Endothelial cell of umbilical vein (primary cell): ENCODE data around the gene SIPA1L3. TPM values are rescaled to one million over a fixed set of nuclear protein-coding genes. Genes with fewer than 3 reads are reported as not detected.

Experiments
- BruUV-seq: library from RNA; stranded (reverse); fragments of 400-500 nt; replicated peaks from 2 replicates; lab custom pipeline; 2021; lab: Mats Ljungman, UMichigan
- CTCF ChIA-PET: fragments of 300-600, 350-600 bp; sonication (Branson Sonifier 250); formaldehyde crosslinking; loops from one replicate; lab custom pipeline; 2021; ENCODE audit warnings: antibody characterized with exemption, inconsistent platforms; lab: Charles Lee
- POLR2A ChIA-PET: fragments of 300-600, 350-600 bp; sonication (Branson Sonifier 250); formaldehyde crosslinking; loops from one replicate; lab custom pipeline; 2021; ENCODE audit warnings: antibody characterized with exemption, inconsistent platforms; lab: Charles Lee
- DNase-seq: peaks from one replicate; pipeline ENCODE4 v3.0.0-alpha.2; 2011; ENCODE audit warnings: low read depth, low spot score
- FAIRE-seq: peaks from 2 replicates; lab custom pipeline; 2011; peaks lifted over from hg19 to GRCh38; lab: Jason Lieb, UNC
- H2AFZ ChIP-seq: 2 replicates; pipeline ENCODE4 v1.6.0; 2012; ENCODE audit warnings: low read depth, low read length, control low read depth, inconsistent platforms
- H3K27ac ChIP-seq: 2 replicates; pipeline ENCODE4 v1.5.1; 2011; ENCODE audit warnings: low read depth, mild to moderate bottlenecking, control low read depth, low read length, moderate library complexity; ENCODE audit not compliant: insufficient read depth
- H3K27me3 ChIP-seq, 2 experiments: 2 replicates each; pipeline versions ENCODE4 v1.6.0 to v1.6.1; 2011; ENCODE audit warnings: low read length in 2 of 2, mixed read lengths in 1 of 2; ENCODE audit not compliant: control insufficient read depth in 2 of 2, insufficient read depth in 2 of 2
- H3K36me3 ChIP-seq, 2 experiments: 2 replicates in 1 of 2; 3 replicates in 1 of 2; pipeline ENCODE4 v1.5.1; 2011; ENCODE audit warnings: low read length in 2 of 2, mild to moderate bottlenecking in 1 of 2, moderate library complexity in 1 of 2; ENCODE audit not compliant: control insufficient read depth in 2 of 2, insufficient read depth in 2 of 2; ENCODE audit errors: extremely low read depth in 1 of 2
- H3K4me1 ChIP-seq: 3 replicates; pipeline ENCODE4 v1.5.1; 2011; ENCODE audit warnings: mild to moderate bottlenecking, low read length; ENCODE audit not compliant: control insufficient read depth, insufficient read depth; ENCODE audit errors: extremely low read depth
- H3K4me2 ChIP-seq: 2 replicates; pipeline ENCODE4 v1.6.1; 2011; ENCODE audit warnings: low read length, control low read depth, mixed read lengths; ENCODE audit not compliant: insufficient read depth
- H3K4me3 ChIP-seq, 3 experiments: fragments of 200-600 bp in 1 of 3; sonication (generic), shearing (Covaris generic) in 1 of 3; replicated peaks in 1 of 3; 2 replicates each; pipeline ENCODE4 v1.5.1; 2011 to 2016; ENCODE audit warnings: control low read depth in 3 of 3, low read length in 3 of 3, mild to moderate bottlenecking in 2 of 3, inconsistent platforms in 1 of 3, low read depth in 1 of 3, moderate library complexity in 1 of 3; ENCODE audit not compliant: insufficient read depth in 1 of 3
- H3K79me2 ChIP-seq: 2 replicates; pipeline ENCODE4 v1.6.0; 2012; ENCODE audit warnings: low read length, inconsistent platforms; ENCODE audit not compliant: control insufficient read depth, insufficient read depth
- H3K9ac ChIP-seq: replicated peaks from 2 replicates; pipeline ENCODE3; 2011; ENCODE audit warnings: low read length, control low read depth; ENCODE audit not compliant: insufficient read depth; ENCODE audit errors: extremely low read depth
- H3K9me1 ChIP-seq: replicated peaks from 3 replicates; pipeline ENCODE4 v1.6.0; 2011; ENCODE audit warnings: mild to moderate bottlenecking, low read length; ENCODE audit not compliant: control insufficient read depth, insufficient read depth; ENCODE audit errors: extremely low read depth
- H3K9me3 ChIP-seq: replicated peaks from 2 replicates; pipeline ENCODE4 v1.5.1; 2012; ENCODE audit warnings: low read length, inconsistent platforms; ENCODE audit not compliant: control insufficient read depth, insufficient read depth
- H4K20me1 ChIP-seq: replicated peaks from 2 replicates; pipeline ENCODE3; 2011; ENCODE audit warnings: mild to moderate bottlenecking, low read length; ENCODE audit not compliant: control insufficient read depth, insufficient read depth; ENCODE audit errors: extremely low read depth
- EZH2 ChIP-seq: IDR thresholded peaks from 2 replicates; pipeline ENCODE4 v1.6.1; 2012; ENCODE audit warnings: borderline replicate concordance, low read depth, mild to moderate bottlenecking, moderate library complexity, low read length, inconsistent platforms; ENCODE audit not compliant: severe bottlenecking
- FOS ChIP-seq: IDR thresholded peaks from 2 replicates; pipeline ENCODE4 v1.6.1; 2011; ENCODE audit warnings: mild to moderate bottlenecking, low read length, moderate library complexity, borderline replicate concordance; ENCODE audit not compliant: insufficient read depth
- GATA2 ChIP-seq: IDR thresholded peaks from 2 replicates; pipeline ENCODE4 v1.7.0; 2011; ENCODE audit warnings: low read depth, mild to moderate bottlenecking, moderate library complexity, mixed read lengths, low read length; ENCODE audit not compliant: insufficient read length, insufficient read depth
- JUN ChIP-seq: IDR thresholded peaks from 2 replicates; pipeline ENCODE4 v1.6.1; 2011; ENCODE audit warnings: borderline replicate concordance, low read depth; ENCODE audit not compliant: insufficient read length, insufficient read depth
- MYC ChIP-seq: IDR thresholded peaks from one replicate; pipeline ENCODE4 v1.6.1; 2011; ENCODE audit warnings: mild to moderate bottlenecking, low read depth, low read length
- POLR2A ChIP-seq: IDR thresholded peaks from 2 replicates; pipeline ENCODE4 v1.6.1; 2012; ENCODE audit warnings: low read depth, mild to moderate bottlenecking, control low read depth, low read length
- POLR2AphosphoS5 ChIP-seq: IDR thresholded peaks from 2 replicates; pipeline ENCODE4 v1.6.1; 2012; ENCODE audit warnings: low read depth, mild to moderate bottlenecking, control low read depth, low read length, moderate library complexity; ENCODE audit not compliant: insufficient read depth
- dilution Hi-C: fragments of 300-500 bp; cut with MboI; formaldehyde crosslinking; loops from one replicate; pipeline ENCODE4 v1.15.0; 2019; ENCODE audit warnings: low sequenced_read_pairs; ENCODE audit not compliant: extremely low pct_ligation_motif_present
- intact Hi-C: fragments of 100-400 bp; cut with micrococcal nuclease; formaldehyde crosslinking; loops from one replicate; pipeline ENCODE4 v1.10.0; 2022
- polyA plus RNA-seq, 4 experiments: library from polyadenylated mRNA; depleted of rRNA in 3 of 4; stranded (reverse) in 3 of 4; unstranded in 1 of 4; fragments of >200 nt; gene quantifications; 2 replicates each; pipeline versions ENCODE4 v1.2.1 to v1.2.3, GENCODE V29; 2011 to 2012; ENCODE audit warnings: missing spikeins in 1 of 4
- total RNA-seq: library from RNA; stranded (reverse); gene quantifications from 2 replicates; pipeline ENCODE4 v1.2.3, GENCODE V29; 2021
- TF ChIP-seq, protein P1 (sequence below), 2 donors: IDR thresholded peaks; 1 replicate in 1 of 2; 2 replicates in 1 of 2; pipeline ENCODE4 v1.5.1; 2011; ENCODE audit warnings: low read length in 2 of 2, mild to moderate bottlenecking in 2 of 2, moderate library complexity in 2 of 2, control low read depth in 1 of 2, inconsistent platforms in 1 of 2, low read depth in 1 of 2; ENCODE audit not compliant: insufficient read depth in 1 of 2; ENCODE audit errors: extremely low read depth in 1 of 2
- TF ChIP-seq, protein P2 (sequence below): IDR thresholded peaks from 2 replicates; pipeline ENCODE4 v1.6.1; 2011; ENCODE audit not compliant: insufficient read depth, insufficient read length

Gene SIPA1L3
- total and polyA plus RNA-seq, 2 donors (not counting 3 experiments of a cell fraction or from before 2014, with no cell fraction given), result 14.2 to 47.2 TPM

DNA sequence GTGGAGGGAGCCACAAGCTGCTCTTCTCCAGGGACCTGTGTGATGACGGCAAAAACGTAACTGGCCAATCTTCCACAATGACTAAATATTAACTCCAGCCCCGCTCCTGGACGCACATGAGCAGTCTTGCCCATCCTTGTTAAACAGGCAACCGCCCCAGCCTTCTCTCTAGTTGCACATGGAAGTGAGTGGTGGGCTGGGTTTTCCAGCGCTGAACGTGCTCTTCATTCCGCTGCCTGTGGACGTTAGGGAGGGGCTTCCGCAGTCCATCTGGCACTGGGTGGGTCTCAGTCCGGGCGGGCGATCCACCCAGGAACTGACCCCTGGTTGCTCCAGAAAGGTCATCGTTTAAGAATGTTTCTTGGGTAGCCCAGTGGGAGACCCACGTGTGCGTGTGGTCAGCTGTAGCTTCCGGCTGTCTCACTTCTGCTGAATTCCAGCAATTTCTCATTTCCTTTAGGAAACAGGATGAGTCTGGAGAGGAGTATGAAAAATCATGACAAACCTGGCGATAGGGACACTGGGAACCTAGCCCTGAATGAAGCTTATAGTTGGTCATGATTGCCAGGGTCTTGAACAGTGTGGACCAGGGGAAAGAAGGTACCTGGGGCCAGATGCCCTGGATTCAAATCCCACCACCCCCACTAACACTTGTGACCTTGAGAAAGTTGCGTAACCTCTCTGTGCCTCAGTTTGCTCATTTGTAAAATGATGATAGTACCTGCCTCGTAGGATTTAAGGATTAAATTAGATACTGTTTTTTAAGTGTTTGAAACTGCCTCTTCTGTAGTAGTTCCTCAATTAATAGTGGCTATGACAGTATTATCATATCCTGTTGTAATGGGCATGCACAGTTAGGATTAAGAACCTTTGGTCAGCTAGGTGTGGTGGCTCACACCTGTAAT, 92.6 kb downstream of the SIPA1L3 start:
- Histone ChIP-seq H3K27ac (peak overlapping the region; percentile 93), H4K20me1 (no peaks in the 10 kb centered on the region), H3K9me1 (no peaks in the 10 kb centered on the region), H3K4me3 (no peak overlapping the region), H3K79me2 (peaks cover 6% of the 10 kb centered on the region), H3K27me3 (no peaks in the 10 kb centered on the region), H3K4me2 (peak overlapping the region; percentile 27), H3K4me1 (peaks cover 52% of the 10 kb centered on the region), H2AFZ (no peak overlapping the region), H3K36me3 (no peaks in the 10 kb centered on the region), H3K9ac (peak overlapping the region; percentile 73), H3K9me3 (no peaks in the 10 kb centered on the region)
- DNase-seq (peak; percentile 89), FAIRE-seq (peak; percentile 86)
- intact Hi-C loops, result loop anchor here (1.0 to 10.0 kb wide), 4 partner anchors 32 to 225 kb away; partner anchors contain the start of genes DPF1 and SIPA1L3
- ChIA-PET CTCF (interaction anchor here (1.6 to 2.0 kb wide), 2 partner anchors 60 to 97 kb away, joined by 3 to 8 read pairs; no protein-coding TSS in a partner anchor), POLR2A (interaction anchor here (0.5 to 1.5 kb wide), 3 partner anchors 90 to 112 kb away, joined by 3 to 6 read pairs (median 5); partner anchors contain the start of genes SIPA1L3 and WDR87)
- TSS peak; percentile 52 for BruUV-seq
- TF ChIP-seq EZH2, result no peak
- TF ChIP-seq JUN, result peak; percentile 90
- TF ChIP-seq, protein P1, sequence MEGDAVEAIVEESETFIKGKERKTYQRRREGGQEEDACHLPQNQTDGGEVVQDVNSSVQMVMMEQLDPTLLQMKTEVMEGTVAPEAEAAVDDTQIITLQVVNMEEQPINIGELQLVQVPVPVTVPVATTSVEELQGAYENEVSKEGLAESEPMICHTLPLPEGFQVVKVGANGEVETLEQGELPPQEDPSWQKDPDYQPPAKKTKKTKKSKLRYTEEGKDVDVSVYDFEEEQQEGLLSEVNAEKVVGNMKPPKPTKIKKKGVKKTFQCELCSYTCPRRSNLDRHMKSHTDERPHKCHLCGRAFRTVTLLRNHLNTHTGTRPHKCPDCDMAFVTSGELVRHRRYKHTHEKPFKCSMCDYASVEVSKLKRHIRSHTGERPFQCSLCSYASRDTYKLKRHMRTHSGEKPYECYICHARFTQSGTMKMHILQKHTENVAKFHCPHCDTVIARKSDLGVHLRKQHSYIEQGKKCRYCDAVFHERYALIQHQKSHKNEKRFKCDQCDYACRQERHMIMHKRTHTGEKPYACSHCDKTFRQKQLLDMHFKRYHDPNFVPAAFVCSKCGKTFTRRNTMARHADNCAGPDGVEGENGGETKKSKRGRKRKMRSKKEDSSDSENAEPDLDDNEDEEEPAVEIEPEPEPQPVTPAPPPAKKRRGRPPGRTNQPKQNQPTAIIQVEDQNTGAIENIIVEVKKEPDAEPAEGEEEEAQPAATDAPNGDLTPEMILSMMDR (IDR thresholded peaks at IDR 0.05; ENCODE audit: extremely low read depth in 1 of 2, insufficient read depth in 1 of 2, low read depth in 1 of 2, low read length in 2 of 2), result no peak
- TF ChIP-seq POLR2AphosphoS5, result peak; percentile 97
- TF ChIP-seq, protein P2, sequence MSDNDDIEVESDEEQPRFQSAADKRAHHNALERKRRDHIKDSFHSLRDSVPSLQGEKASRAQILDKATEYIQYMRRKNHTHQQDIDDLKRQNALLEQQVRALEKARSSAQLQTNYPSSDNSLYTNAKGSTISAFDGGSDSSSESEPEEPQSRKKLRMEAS, result peak; percentile 83
- no peak for TF ChIP-seq MYC
- TF ChIP-seq POLR2A, result no peak
- TF ChIP-seq GATA2, result peak; percentile 64
- TF ChIP-seq FOS, result peak; percentile 97
- dilution Hi-C loops, result no loop called here
